IPS-18a (cell line): ENCODE results near the gene CTSW.

Experiments used
- H3K27ac ChIP-seq: one replicate; pipeline ENCODE4 v1.5.1; 2013; ENCODE audit warnings: low read length
- H3K27me3 ChIP-seq: one replicate; pipeline ENCODE4 v1.6.1; 2013; ENCODE audit warnings: mild to moderate bottlenecking, low read length; ENCODE audit not compliant: control insufficient read depth, insufficient read depth
- H3K36me3 ChIP-seq: one replicate; pipeline ENCODE4 v1.6.1; 2013; ENCODE audit warnings: low read depth, low read length; ENCODE audit not compliant: control insufficient read depth
- H3K4me1 ChIP-seq: one replicate; pipeline ENCODE4 v1.6.1; 2013; ENCODE audit warnings: low read depth, low read length; ENCODE audit not compliant: control insufficient read depth
- H3K4me3 ChIP-seq: one replicate; pipeline ENCODE4 v1.5.1; 2013; ENCODE audit warnings: low read length
- H3K9ac ChIP-seq: one replicate; pipeline ENCODE4 v1.6.1; 2013; ENCODE audit warnings: mild to moderate bottlenecking, low read length, moderate library complexity
- H3K9me3 ChIP-seq: one replicate; pipeline ENCODE4 v1.6.1; 2013; ENCODE audit warnings: low read depth, low read length; ENCODE audit not compliant: control insufficient read depth

Gene CTSW

DNA sequence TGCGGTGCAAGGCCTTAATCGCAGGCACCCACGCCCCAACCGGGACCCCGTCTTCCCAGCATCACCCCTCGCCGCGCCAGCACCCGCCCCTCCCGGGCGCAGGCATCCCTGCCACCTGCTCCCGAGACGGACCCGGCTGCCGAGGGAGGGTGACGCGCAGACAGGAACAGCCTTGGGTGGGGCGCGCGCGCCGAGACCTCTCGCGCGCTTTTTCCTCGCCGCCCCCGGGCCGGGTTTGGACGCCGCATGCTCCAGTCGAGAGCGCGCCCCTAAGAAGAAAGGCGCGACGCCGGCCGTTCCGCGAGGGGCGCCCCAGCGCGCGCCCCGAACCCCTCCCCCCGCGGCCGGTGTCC, 22.2 kb upstream of the CTSW start:
- peaks cover 4% of the 10 kb centered on the region for H3K4me1 ChIP-seq
- peak overlapping the region; percentile 96 for H3K4me3 ChIP-seq

DNA sequence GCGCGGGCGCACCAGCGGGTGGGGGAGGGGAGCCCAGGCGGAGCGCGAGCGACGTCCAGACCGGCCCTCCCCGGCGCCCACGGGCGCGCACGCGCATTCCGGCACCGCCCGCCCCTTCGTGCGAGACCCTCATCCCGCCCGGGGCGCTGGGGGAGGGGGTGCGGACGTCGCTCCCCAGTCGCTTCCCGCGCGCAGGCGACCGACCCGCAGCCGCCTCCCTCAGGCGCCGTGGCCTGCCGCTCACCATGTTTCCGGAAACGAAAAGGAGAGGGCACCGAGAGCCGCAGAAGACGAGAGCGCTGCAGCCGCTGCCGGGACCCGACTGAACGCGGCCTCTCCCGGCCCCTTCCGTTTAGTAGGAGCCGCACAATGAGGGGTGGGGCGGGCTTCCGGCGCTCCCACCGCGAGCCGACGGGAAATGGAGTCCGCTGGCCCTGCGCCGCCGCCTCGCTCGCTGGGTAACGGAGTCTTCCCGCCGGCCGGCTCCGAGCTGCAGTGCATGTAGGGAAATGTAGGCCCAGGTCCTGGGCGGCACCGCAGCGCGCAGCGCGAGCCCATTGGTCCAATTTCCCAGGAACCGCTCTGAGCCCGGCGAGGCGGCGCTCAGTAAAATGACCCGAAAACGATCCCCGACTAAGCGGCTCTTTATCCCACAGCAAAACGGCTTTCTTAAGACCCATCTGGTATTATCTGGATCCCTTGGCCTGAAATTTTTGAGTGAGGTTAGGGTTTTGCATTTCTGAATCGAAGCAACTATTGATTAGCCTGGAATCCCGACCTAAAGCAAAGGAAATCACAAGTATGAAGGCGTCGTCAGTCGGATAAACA, 21.6 kb upstream of the CTSW start, which contains the start of gene CFL1:
TSS of gene CFL1 (minus strand) at position 328 of the 828 bp plus-strand sequence. CDS start at position 247, 81 bp downstream.
- Histone ChIP-seq H3K4me1 (peaks cover 4% of the 10 kb centered on the region), H3K27ac (peak within 1 kb of the TSS; percentile 94), H3K9ac (peak within 1 kb of the TSS; percentile 93), H3K4me3 (peak within 1 kb of the TSS; percentile 96), H3K36me3 (peaks cover 34% of the 10 kb centered on the region), H3K9me3 (no peaks in the 10 kb centered on the region), H3K27me3 (no peaks in the 10 kb centered on the region)

More for the DNA sequence above, 22.2 kb upstream of the CTSW start:
- Histone ChIP-seq H3K36me3 (peaks cover 33% of the 10 kb centered on the region), H3K27me3 (no peaks in the 10 kb centered on the region), H3K27ac (peak overlapping the region; percentile 12), H3K9ac (peak overlapping the region; percentile 84), H3K9me3 (no peaks in the 10 kb centered on the region)

DNA sequence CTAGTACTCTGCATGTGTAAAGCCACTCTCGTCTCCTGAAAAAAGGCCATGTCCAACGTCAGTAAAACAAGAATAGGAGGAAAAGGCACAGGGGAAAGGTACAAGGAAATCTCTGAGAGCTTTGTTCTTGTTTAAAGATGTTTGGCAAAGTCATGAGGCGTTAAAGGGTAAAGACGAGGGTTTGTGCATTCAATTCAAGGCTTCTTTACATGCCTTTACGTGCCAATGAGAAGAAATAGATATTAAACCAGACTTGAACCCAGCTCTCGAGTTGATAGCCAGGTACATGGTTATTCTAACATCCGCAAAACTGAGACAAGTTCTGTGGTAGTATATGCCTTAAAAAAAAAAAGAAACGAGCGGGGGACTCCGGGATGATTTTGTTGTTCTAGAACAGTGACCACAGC, 21.0 kb upstream of the CTSW start:
- Histone ChIP-seq H3K36me3 (peaks cover 32% of the 10 kb centered on the region), H3K27me3 (no peaks in the 10 kb centered on the region), H3K9me3 (no peaks in the 10 kb centered on the region), H3K4me1 (peaks cover 4% of the 10 kb centered on the region), H3K27ac (peak overlapping the region; percentile 94), H3K9ac (peak overlapping the region; percentile 93), H3K4me3 (peak overlapping the region; percentile 96)

DNA sequence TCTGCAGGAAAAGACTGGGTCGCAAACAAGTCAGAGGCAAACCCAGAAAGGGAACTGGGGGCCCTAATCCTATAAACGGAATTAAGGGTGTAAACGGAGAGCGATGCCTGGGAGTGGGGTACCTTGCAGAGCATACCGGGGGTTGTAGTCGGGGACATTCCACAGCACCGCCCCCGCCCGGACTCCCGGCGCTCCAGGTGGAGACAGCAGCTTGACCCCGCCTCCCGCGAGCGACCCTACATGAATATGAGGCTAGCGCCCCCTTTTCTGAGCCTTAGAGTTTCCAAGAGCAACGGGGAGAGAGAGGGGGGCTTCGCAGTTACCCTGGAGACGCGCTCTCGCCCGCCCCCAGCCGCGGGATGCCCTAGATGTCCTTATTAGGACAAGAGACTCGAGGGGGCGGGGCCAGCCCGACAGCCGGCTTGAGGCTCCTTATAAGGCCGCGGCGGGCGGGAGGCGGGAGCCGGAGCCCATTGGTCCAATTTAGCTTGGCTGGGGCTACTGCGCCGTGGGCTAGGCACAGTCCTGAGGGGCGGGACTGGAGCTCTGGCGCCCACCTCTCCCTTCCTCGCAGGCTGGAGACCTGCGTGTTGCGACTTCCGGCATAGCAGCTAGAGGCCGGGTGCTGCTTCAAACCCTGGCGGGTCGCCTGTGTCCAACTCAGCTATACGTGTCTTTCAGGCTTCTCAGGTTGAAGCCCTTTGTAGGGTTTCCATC, 20.4 kb upstream of the CTSW start:
- Histone ChIP-seq H3K36me3 (peaks cover 32% of the 10 kb centered on the region), H3K4me3 (peak overlapping the region; percentile 96), H3K27me3 (no peaks in the 10 kb centered on the region), H3K9me3 (no peaks in the 10 kb centered on the region), H3K27ac (peak overlapping the region; percentile 94), H3K9ac (peak overlapping the region; percentile 93), H3K4me1 (peaks cover 4% of the 10 kb centered on the region)

DNA sequence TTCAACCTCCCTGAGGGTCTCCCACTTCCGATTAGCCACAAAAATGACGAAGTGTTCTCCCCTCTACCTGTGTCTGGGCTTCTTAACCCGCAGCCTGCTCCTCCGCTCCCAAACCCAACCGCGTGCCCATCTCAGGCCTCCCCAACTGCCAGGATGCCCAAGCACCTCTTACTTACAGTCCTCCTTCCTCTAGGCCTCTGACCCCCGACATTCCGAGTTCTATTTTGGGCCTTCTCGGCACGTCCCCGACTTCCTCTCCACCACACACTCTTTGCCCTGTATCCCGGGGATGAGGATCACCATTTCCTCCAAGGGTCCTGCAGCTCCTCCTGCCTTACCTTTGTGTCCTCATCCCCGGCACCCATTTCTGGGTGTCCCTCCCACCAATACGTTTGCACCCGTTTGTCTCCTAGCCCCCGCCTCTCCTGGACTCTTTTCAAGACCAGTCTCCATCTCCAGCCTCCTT, 19.8 kb upstream of the CTSW start:
- no peaks in the 10 kb centered on the region for H3K9me3 ChIP-seq
- peak overlapping the region; percentile 93 for H3K27ac ChIP-seq
- H3K9ac ChIP-seq = peak overlapping the region; percentile 86
- no peaks in the 10 kb centered on the region for H3K27me3 ChIP-seq
- peak overlapping the region; percentile 86 for H3K4me3 ChIP-seq
- H3K36me3 ChIP-seq = peaks cover 31% of the 10 kb centered on the region
- H3K4me1 ChIP-seq = peaks cover 4% of the 10 kb centered on the region

DNA sequence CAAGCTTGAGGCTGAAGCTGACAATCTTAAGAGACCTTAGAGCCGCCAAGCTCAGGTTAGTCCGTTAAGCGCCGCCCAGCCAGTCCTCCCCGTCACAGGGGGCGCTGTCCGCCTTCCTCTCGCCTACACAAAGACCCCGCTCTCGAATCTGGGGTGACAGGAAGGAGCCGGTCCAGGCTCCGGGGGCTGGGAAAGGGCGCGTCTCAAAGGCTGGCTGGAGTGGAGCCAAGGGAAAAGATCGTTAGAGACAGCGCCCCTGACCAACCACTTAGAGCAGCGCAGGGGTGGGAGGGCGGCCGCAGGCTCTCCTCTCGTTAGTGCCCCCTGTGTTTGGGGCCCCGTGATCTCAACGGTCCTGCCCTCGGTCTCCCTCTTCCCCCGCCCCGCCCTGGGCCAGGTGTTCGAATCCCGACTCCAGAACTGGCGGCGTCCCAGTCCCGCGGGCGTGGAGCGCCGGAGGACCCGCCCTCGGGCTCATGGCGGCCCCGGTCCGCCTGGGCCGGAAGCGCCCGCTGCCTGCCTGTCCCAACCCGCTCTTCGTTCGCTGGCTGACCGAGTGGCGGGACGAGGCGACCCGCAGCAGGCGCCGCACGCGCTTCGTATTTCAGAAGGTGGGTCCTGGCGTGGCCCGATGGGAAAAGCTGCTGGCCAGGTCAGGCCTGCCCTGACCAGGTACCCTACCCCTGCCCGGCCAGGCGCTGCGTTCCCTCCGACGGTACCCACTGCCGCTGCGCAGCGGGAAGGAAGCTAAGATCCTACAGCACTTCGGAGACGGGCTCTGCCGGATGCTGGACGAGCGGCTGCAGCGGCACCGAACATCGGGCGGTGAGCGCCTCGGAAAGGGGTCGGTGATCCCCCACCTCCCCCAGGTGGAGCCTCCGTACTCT, 19.1 kb upstream of the CTSW start, which contains the start of gene MUS81:
TSS of gene MUS81 (plus strand) at position 156 of the 887 bp plus-strand sequence. CDS start at position 477, 321 bp downstream.
- Histone ChIP-seq H3K9ac (peak within 1 kb of the TSS; percentile 86), H3K4me1 (peaks cover 4% of the 10 kb centered on the region), H3K4me3 (peak within 1 kb of the TSS; percentile 86), H3K36me3 (peaks cover 31% of the 10 kb centered on the region), H3K27ac (peak within 1 kb of the TSS; percentile 93), H3K9me3 (no peaks in the 10 kb centered on the region), H3K27me3 (no peaks in the 10 kb centered on the region)

DNA sequence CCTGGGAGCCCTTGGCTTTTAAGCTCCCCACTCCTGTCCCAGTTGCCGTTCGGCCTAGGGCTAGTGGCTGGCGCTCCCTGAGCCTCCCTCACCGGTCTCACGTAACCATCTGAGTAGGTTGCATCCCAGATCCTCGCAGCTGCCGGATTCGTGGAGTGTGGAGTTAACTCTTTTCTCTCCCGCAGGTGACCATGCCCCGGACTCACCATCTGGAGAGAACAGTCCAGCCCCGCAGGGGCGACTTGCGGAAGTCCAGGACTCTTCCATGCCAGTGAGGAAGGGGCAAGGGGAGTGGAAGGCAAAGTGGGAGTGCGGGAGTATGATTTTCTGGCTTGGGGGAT, 18.5 kb upstream of the CTSW start:
- Histone ChIP-seq H3K36me3 (peaks cover 28% of the 10 kb centered on the region), H3K4me3 (peak overlapping the region; percentile 86), H3K27ac (peak overlapping the region; percentile 8), H3K27me3 (no peaks in the 10 kb centered on the region), H3K9me3 (no peaks in the 10 kb centered on the region), H3K4me1 (peaks cover 2% of the 10 kb centered on the region), H3K9ac (peak overlapping the region; percentile 86)

DNA sequence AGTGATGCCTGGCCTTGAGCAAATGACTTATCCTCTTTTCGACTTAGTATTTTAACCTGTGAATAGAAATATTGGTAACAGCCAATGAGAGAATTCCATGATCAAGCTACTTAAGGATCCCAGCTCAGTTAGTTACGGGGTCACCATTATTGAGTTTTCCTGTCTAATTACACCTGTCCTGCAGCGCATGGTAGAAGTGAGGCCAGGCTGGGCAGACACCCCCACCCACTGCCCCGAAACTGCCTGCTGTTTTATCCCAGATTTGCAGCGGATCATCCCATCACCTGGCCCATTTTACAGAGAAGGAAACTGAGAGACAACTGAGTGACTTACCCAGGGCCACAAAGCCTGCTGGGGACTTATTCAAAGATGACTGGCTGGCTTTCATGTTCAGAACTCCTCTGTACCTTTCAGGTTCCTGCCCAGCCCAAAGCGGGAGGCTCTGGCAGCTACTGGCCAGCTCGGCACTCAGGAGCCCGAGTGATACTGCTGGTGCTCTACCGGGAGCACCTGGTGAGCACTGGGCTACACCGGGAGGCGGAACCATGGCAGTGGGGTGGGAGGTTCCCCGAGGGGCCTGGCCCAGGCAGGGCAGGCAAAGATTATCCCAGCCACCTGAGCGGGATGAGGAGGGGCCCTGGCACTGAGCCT, 18.0 kb upstream of the CTSW start:
- H3K27ac ChIP-seq = no peak overlapping the region
- no peaks in the 10 kb centered on the region for H3K9me3 ChIP-seq
- peak overlapping the region; percentile 86 for H3K9ac ChIP-seq
- H3K27me3 ChIP-seq = no peaks in the 10 kb centered on the region
- H3K4me1 ChIP-seq = no peaks in the 10 kb centered on the region
- H3K4me3 ChIP-seq = peak overlapping the region; percentile 86
- peaks cover 26% of the 10 kb centered on the region for H3K36me3 ChIP-seq

DNA sequence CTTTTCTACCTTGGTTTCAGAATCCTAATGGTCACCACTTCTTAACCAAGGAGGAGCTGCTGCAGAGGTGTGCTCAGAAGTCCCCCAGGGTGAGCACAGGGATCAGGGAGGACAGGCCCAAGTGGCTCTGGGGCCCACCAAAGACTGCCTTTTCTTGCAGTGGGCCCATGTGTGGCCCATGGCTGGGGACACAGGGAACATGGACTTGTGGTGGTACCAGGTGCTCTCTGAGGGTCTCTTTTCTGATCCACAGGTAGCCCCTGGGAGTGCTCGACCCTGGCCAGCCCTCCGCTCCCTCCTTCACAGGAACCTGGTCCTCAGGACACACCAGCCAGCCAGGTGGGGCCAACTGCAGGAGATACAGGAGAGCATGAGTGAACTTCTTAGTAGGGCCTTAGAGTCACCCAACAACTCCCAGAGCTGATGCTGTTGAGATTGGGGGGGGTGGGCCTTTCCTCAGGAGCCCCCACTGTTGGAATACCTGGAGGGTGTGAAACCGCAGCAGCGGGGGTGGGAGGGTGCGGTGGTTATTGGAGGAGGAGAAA, 17.4 kb upstream of the CTSW start:
- no peak overlapping the region for H3K9ac ChIP-seq
- no peaks in the 10 kb centered on the region for H3K27me3 ChIP-seq
- H3K4me3 ChIP-seq = no peak overlapping the region
- H3K9me3 ChIP-seq = no peaks in the 10 kb centered on the region
- no peak overlapping the region for H3K27ac ChIP-seq
- H3K4me1 ChIP-seq = no peaks in the 10 kb centered on the region
- H3K36me3 ChIP-seq = peaks cover 26% of the 10 kb centered on the region

DNA sequence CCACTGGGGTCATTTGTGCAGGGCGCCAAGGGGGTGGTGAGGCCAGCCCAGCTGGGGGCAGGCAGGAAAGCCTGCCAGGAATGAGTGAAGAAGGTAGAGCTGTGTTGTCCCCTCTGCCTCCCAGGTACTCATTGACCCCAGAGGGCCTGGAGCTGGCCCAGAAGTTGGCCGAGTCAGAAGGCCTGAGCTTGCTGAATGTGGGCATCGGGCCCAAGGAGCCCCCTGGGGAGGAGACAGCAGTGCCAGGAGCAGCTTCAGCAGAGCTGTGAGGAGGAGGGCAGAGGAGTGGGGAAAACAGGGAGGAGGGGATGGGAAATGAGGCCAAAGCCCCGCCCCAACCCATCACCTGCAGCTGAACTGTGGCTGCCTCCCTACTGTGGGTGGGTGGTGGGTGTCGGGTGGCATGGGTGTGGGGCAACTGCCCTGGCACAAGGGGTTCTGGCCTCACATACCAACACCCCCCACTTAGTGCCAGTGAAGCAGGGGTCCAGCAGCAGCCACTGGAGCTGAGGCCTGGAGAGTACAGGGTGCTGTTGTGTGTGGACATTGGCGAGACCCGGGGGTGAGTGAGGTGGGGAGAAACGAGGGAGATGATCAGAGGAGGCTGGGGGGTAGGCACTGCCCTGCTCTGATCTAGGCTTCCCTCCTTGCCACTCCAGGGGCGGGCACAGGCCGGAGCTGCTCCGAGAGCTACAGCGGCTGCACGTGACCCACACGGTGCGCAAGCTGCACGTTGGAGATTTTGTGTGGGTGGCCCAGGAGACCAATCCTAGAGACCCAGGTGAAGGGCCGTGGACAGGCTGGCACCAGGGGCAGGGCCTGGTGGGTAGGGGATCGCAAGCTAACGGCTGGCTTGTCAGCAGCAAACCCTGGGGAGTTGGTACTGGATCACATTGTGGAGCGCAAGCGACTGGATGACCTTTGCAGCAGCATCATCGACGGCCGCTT, 16.4 kb upstream of the CTSW start:
- Histone ChIP-seq H3K9ac (no peak overlapping the region), H3K4me3 (no peak overlapping the region), H3K9me3 (no peaks in the 10 kb centered on the region), H3K36me3 (peaks cover 26% of the 10 kb centered on the region), H3K4me1 (no peaks in the 10 kb centered on the region), H3K27ac (no peak overlapping the region), H3K27me3 (no peaks in the 10 kb centered on the region)
